Tibial nerve (tissue), 4 donors: ENCODE results near the gene MCHR1. TPM values are rescaled to one million over a fixed set of nuclear protein-coding genes. Genes with fewer than 3 reads are reported as not detected.
"Not testable (repeated sequence)": the region's sequence is repeated elsewhere in the genome, so short reads cannot be mapped to it uniquely, and the experiment has no call there.

Experiments used
- DNase-seq, 2 donors: peaks; one replicate each; pipeline ENCODE4 v3.0.0-alpha.2; 2019; ENCODE audit warnings: low spot score in 2 of 2
- H3K27ac ChIP-seq, 4 donors: fragments of 200-600 bp; sonication (generic) in 3 of 4; one replicate each; pipeline ENCODE4 v1.5.1; 2017 to 2019; ENCODE audit warnings: mild to moderate bottlenecking in 1 of 4
- H3K27me3 ChIP-seq, 2 donors: fragments of 200-600 bp; sonication (generic) in 1 of 2; one replicate each; pipeline versions ENCODE4 v1.5.1 to v1.6.0; 2017 to 2019
- H3K36me3 ChIP-seq, 3 donors: fragments of 200-600 bp; sonication (generic); one replicate each; pipeline ENCODE4 v1.5.1; 2018 to 2019
- H3K4me1 ChIP-seq, 4 donors: fragments of 200-600 bp; sonication (generic) in 3 of 4; one replicate each; pipeline ENCODE4 v1.5.1; 2017 to 2019
- H3K4me3 ChIP-seq, 4 donors: fragments of 200-600 bp; sonication (generic) in 3 of 4; one replicate each; pipeline ENCODE4 v1.5.1; 2017 to 2019; ENCODE audit warnings: mild to moderate bottlenecking in 1 of 4, moderate library complexity in 1 of 4
- H3K9me3 ChIP-seq, 4 donors: fragments of 200-600 bp; sonication (generic) in 3 of 4; one replicate each; pipeline ENCODE4 v1.5.1; 2017 to 2019
- EP300 ChIP-seq, 2 donors: sonication (generic); formaldehyde crosslinking; IDR thresholded peaks; one replicate each; pipeline ENCODE4 v1.6.1; 2017; ENCODE audit warnings: antibody characterized with exemption in 2 of 2, mild to moderate bottlenecking in 1 of 2
- POLR2A ChIP-seq, 2 donors: fragments of 450-650 bp; IDR thresholded peaks; one replicate each; pipeline ENCODE4 v1.6.1; 2017; ENCODE audit warnings: antibody characterized with exemption in 2 of 2, mild to moderate bottlenecking in 2 of 2, moderate library complexity in 2 of 2
- WGBS, 2 donors: methylation state at CpG; one replicate each; pipeline ENCODE4 v1.1.5; 2018; 5-methylcytosine and 5-hydroxymethylcytosine counted together
- total RNA-seq, 4 donors: library from RNA; depleted of rRNA; stranded (reverse); fragments of >200 nt; gene quantifications; one replicate each; pipeline ENCODE4 v1.1.0, GENCODE V29; 2016
- TF ChIP-seq, protein P1 (sequence below), 5 experiments: fragments of 200-600 bp in 3 of 5; fragments of 450-650 bp in 2 of 5; sonication (generic) in 3 of 5; IDR thresholded peaks; one replicate each; pipeline ENCODE4 v1.5.1; 2016 to 2019; ENCODE audit warnings: antibody characterized with exemption in 5 of 5, mild to moderate bottlenecking in 3 of 5, moderate library complexity in 2 of 5

Gene MCHR1
- total RNA-seq, 4 donors from 2014 or later = 0.39 to 1.0 TPM; not detected in 2

DNA sequence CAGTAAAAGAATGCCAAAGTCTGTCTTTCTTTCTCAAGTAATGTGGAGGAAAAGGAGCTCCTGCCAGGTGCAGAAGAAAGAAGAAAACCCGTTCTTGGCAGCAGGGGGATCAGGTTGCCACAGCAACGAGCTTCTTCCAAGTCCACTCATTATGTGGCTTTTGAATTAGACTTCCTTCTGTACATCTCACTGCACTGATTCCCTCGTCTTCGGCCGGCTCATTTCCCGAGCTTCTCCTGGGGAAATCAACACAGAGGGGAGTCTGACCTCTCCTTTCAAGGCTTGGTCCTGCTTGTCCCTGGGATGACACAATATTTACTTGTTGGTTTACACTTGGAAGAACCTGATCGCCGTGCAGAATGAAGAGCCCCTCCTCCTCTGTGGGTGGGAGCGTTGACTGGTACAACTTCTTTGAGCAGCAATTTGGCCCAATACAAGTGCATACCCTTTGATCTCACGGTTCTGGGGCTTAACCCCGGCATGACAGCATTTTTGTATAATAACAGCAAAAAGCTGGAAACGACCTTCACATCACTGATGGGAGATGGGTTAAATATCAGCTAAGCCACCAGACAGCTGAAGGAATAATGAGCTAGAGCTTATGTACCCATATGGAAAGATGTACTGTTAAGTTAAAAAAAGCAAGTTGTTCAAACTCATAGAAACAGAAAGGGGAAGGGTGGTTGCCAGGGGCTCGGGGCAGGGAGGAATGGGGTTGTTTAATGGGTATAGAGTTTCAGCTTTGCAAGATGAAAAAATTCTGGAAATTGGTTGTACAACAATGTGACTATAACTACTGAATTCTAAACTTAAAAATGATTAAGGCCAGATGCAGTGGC is 35.4 kb downstream of the MCHR1 start:
- no peak for TF ChIP-seq EP300 (IDR thresholded peaks at IDR 0.05)
- TF ChIP-seq, protein P1, sequence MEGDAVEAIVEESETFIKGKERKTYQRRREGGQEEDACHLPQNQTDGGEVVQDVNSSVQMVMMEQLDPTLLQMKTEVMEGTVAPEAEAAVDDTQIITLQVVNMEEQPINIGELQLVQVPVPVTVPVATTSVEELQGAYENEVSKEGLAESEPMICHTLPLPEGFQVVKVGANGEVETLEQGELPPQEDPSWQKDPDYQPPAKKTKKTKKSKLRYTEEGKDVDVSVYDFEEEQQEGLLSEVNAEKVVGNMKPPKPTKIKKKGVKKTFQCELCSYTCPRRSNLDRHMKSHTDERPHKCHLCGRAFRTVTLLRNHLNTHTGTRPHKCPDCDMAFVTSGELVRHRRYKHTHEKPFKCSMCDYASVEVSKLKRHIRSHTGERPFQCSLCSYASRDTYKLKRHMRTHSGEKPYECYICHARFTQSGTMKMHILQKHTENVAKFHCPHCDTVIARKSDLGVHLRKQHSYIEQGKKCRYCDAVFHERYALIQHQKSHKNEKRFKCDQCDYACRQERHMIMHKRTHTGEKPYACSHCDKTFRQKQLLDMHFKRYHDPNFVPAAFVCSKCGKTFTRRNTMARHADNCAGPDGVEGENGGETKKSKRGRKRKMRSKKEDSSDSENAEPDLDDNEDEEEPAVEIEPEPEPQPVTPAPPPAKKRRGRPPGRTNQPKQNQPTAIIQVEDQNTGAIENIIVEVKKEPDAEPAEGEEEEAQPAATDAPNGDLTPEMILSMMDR (IDR thresholded peaks at IDR 0.05) = no peak
- TF ChIP-seq POLR2A (IDR thresholded peaks at IDR 0.05) = no peak
- H3K9me3 ChIP-seq = no peaks in the 10 kb centered on the region
- H3K36me3 ChIP-seq = no peaks in the 10 kb centered on the region
- no peaks in the 10 kb centered on the region for H3K27me3 ChIP-seq
- peaks cover 0 to 25% (median 2%) of the 10 kb centered on the region in 4 donors for H3K4me1 ChIP-seq
- no peak overlapping the region for H3K27ac ChIP-seq
- WGBS, 2 donors = 16 to 18% methylated on average over 13 of the region's 13 CpGs
- no peak for DNase-seq
- no peak overlapping the region for H3K4me3 ChIP-seq

DNA sequence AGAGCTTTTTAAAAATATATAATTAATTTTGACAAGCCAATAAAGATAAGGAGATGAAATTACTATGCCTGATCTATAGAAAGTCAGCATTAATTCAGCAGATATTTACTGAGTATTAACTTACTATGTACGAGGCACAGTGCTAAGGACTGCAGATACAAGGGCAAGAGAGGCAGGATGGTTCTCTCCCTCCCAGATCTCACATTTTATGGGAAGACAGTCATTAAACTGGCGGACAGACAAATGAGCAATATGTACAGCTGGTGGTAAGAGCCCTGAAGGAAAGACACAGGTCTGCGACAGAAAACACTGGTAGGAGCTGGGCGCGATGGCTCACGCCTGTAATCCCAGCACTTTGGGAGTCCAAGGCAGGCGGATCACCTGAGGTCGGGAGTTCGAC is 36.8 kb downstream of the MCHR1 start:
- no peak overlapping the region for H3K27ac ChIP-seq
- no peaks in the 10 kb centered on the region for H3K36me3 ChIP-seq
- TF ChIP-seq POLR2A (IDR thresholded peaks at IDR 0.05) (no peak), EP300 (IDR thresholded peaks at IDR 0.05) (no peak)
- TF ChIP-seq, protein P1 (IDR thresholded peaks at IDR 0.05) = no peak
- DNase-seq = no peak
- no peaks in the 10 kb centered on the region for H3K9me3 ChIP-seq
- peaks cover 0 to 21% (median 2%) of the 10 kb centered on the region in 4 donors for H3K4me1 ChIP-seq
- 94 to 95% methylated on average over 9 of the region's 9 CpGs for WGBS, 2 donors
- H3K27me3 ChIP-seq = no peaks in the 10 kb centered on the region
- H3K4me3 ChIP-seq = no peak overlapping the region

DNA sequence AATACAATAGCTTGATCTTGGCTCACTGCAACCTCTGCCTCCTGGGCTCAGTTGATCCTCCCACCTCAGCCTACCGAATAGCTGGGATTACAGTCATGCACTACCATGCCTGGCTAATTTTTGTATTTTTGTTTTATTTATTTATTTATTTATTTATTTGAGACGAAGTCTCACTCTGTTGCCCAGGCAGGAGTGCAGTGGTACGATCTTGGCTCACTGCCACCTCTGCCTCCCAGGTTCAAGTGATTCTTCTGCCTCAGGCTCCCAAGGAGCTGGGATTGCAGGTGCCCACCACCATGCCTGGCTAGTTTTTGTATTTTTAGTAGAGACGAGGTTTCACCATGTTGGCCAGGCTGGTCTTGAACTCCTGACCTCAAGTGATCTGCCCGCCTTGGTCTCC is 38.4 kb downstream of the MCHR1 start:
- H3K27ac ChIP-seq, H3K4me3 ChIP-seq, H3K27me3 ChIP-seq, DNase-seq, H3K9me3 ChIP-seq, H3K36me3 ChIP-seq: not testable (repeated sequence)
- peaks cover 0 to 21% (median 0%) of the 10 kb centered on the region in 4 donors for H3K4me1 ChIP-seq
- WGBS, 2 donors = 79 to 85% methylated on average over 5 of the region's 5 CpGs

DNA sequence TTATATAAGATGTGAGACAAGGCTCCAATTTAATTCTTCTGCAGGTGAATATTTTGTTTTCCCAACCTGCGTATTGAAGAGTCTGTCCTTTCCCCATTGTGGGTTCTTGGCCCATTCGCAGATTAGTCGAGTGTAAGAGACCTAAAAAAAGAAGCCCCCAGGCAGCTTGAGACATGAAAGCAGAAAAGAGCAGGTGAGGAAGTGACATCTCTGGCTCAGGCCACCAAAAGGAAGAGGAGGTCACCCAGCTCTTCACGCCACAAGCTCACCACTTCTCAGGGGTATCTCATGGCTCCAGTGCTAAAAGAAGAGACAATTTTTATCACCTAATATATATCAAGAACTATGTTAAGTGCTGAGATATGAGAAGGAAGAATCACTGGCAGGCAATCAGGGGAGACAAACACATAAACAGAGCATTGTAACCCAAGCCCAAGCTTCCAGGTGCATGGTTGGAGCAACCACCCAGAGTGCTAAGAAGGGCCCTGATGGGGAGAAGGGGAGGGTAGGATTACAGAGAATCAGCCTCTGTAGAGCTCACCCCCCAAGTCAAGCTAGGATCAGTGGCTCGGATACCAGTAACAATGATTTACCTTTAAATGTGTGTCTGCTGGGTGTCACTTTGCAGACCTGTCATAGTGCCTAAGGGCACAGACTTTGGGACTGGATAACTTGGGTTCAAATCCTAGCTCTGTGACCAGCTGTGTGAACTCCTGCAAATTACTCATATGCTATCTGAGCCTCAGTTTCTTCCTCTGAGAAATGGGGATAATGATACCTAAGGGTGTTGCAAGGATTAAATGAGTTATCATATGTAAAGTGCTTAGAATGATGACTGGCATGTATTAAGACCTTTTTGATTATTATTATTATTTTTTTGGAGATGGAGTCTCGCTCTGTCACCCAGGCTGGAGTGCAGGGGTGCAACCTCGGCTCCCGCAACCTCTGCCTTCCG is 39.2 kb downstream of the MCHR1 start:
- 83 to 87% methylated on average over 9 of the region's 9 CpGs for WGBS, 2 donors
- Histone ChIP-seq H3K9me3 (no peaks in the 10 kb centered on the region), H3K4me3 (no peak overlapping the region), H3K36me3 (no peaks in the 10 kb centered on the region), H3K27me3 (no peaks in the 10 kb centered on the region), H3K27ac (no peak overlapping the region), H3K4me1 (peaks cover 0 to 21% (median 0%) of the 10 kb centered on the region in 4 donors)
- TF ChIP-seq, protein P1 (IDR thresholded peaks at IDR 0.05) = no peak
- TF ChIP-seq POLR2A (IDR thresholded peaks at IDR 0.05) (no peak), EP300 (IDR thresholded peaks at IDR 0.05) (no peak)
- DNase-seq = no peak

DNA sequence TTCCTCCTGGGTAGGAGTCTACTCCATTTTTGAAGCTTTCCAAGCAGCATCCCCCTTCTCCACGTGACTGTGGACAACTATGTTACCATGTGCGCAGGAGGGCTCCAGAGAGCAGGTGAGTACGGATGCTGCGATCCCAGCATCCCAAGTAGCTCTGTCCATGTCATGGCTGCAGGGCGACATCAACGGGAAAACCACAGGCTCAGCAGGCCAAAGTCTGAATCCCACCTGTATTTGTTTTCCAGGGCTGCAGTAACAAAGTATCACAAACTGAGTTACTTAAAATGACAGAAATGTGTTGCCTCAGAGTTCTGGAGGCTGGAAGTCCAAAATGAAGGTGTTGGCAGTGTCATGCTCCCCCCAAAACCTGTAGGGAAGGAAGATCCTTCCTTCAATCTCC is 40.3 kb downstream of the MCHR1 start:
- 77 to 82% methylated on average over 6 of the region's 6 CpGs for WGBS, 2 donors
- DNase-seq = no peak
- Histone ChIP-seq H3K4me3 (no peak overlapping the region), H3K27me3 (no peaks in the 10 kb centered on the region), H3K9me3 (no peaks in the 10 kb centered on the region), H3K36me3 (no peaks in the 10 kb centered on the region), H3K27ac (no peak overlapping the region), H3K4me1 (peaks cover 0 to 16% (median 0%) of the 10 kb centered on the region in 4 donors)
- TF ChIP-seq, protein P1 (IDR thresholded peaks at IDR 0.05) = no peak
- TF ChIP-seq EP300 (IDR thresholded peaks at IDR 0.05) (no peak), POLR2A (IDR thresholded peaks at IDR 0.05) (no peak)

DNA sequence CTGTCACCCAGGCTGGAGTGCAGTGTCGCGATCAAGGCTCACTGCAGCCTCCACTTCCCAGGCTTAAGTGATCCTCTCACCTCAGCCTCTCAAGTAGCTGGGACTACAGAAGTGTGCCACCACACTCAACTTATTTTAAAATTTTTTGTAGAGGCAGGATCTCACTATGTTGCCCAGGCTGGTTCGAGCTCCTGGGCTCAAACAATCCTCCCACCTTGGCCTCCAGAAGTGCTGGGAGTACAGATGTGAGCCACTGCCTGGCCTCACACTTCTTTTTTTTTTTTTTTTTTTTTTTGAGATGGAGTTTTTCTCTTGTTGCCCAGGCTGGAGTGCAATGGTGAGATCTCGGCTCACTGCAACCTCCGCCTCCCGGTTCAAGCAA is 40.9 kb downstream of the MCHR1 start:
- H3K4me1 ChIP-seq = peaks cover 0 to 14% (median 0%) of the 10 kb centered on the region in 4 donors
- not testable (repeated sequence) for H3K4me3 ChIP-seq, H3K36me3 ChIP-seq, DNase-seq, H3K27ac ChIP-seq, H3K9me3 ChIP-seq, H3K27me3 ChIP-seq
- 91 to 92% methylated on average over 6 of the region's 6 CpGs for WGBS, 2 donors
